Trophoblast cell (in vitro differentiated cells and primary cell): ENCODE results near the gene EVX2.

Experiments
- DNase-seq, 2 donors: peaks; one replicate each; pipeline ENCODE4 v3.0.0-alpha.2; 2016
- H2AFZ ChIP-seq: 2 replicates; pipeline ENCODE4 v1.6.1; 2013; ENCODE audit warnings: low read length, moderate library complexity, mild to moderate bottlenecking; ENCODE audit not compliant: insufficient read depth, poor library complexity
- H2AK5ac ChIP-seq: 2 replicates; pipeline ENCODE4 v1.6.1; 2013; ENCODE audit warnings: mild to moderate bottlenecking, low read length
- H2BK120ac ChIP-seq: 2 replicates; pipeline ENCODE4 v1.6.1; 2013; ENCODE audit warnings: low read length, mild to moderate bottlenecking, moderate library complexity; ENCODE audit not compliant: insufficient read depth, poor library complexity
- H2BK12ac ChIP-seq: 2 replicates; pipeline ENCODE4 v1.6.1; 2013; ENCODE audit warnings: mild to moderate bottlenecking, low read length, moderate library complexity
- H2BK5ac ChIP-seq: 2 replicates; pipeline ENCODE4 v1.6.1; 2013; ENCODE audit warnings: low read length, low read depth, moderate library complexity, mild to moderate bottlenecking; ENCODE audit not compliant: poor library complexity
- H3K14ac ChIP-seq: 2 replicates; pipeline ENCODE4 v1.6.1; 2013; ENCODE audit warnings: mild to moderate bottlenecking, low read length
- H3K18ac ChIP-seq: 2 replicates; pipeline ENCODE4 v1.6.1; 2013; ENCODE audit warnings: mild to moderate bottlenecking, low read length
- H3K23ac ChIP-seq: 2 replicates; pipeline ENCODE4 v1.6.1; 2013; ENCODE audit warnings: low read length
- H3K27ac ChIP-seq: 2 replicates; pipeline ENCODE4 v1.5.1; 2013; ENCODE audit warnings: low read depth, mild to moderate bottlenecking, inconsistent platforms, low read length, moderate library complexity
- H3K27me3 ChIP-seq: 2 replicates; pipeline ENCODE4 v1.6.1; 2013; ENCODE audit warnings: inconsistent platforms, mild to moderate bottlenecking, low read length, moderate library complexity; ENCODE audit not compliant: insufficient read depth
- H3K36me3 ChIP-seq, 2 experiments: 1 replicate in 1 of 2; 2 replicates in 1 of 2; pipeline ENCODE4 v1.6.1; 2013; ENCODE audit warnings: low read length in 2 of 2, mild to moderate bottlenecking in 2 of 2, moderate library complexity in 1 of 2; ENCODE audit not compliant: insufficient read depth in 2 of 2, control insufficient read depth in 1 of 2
- H3K4ac ChIP-seq: 2 replicates; pipeline ENCODE4 v1.6.1; 2013; ENCODE audit warnings: low read depth, mild to moderate bottlenecking, low read length, moderate library complexity
- H3K4me1 ChIP-seq, 2 experiments: 1 replicate in 1 of 2; 2 replicates in 1 of 2; pipeline ENCODE4 v1.6.1; 2013; ENCODE audit warnings: low read length in 2 of 2, mild to moderate bottlenecking in 2 of 2, moderate library complexity in 1 of 2; ENCODE audit not compliant: insufficient read depth in 2 of 2, control insufficient read depth in 1 of 2
- H3K4me2 ChIP-seq: 2 replicates; pipeline ENCODE4 v1.6.1; 2013; ENCODE audit warnings: inconsistent platforms, mild to moderate bottlenecking, low read length, moderate library complexity
- H3K4me3 ChIP-seq: 2 replicates; pipeline ENCODE4 v1.5.1; 2013; ENCODE audit warnings: mild to moderate bottlenecking, low read depth, low read length, inconsistent platforms
- H3K79me1 ChIP-seq: one replicate; pipeline ENCODE4 v1.6.1; 2013; ENCODE audit warnings: low read length
- H3K79me2 ChIP-seq: 2 replicates; pipeline ENCODE4 v1.6.1; 2013; ENCODE audit warnings: low read length, mild to moderate bottlenecking; ENCODE audit not compliant: control insufficient read depth, insufficient read depth, poor library complexity
- H3K9ac ChIP-seq: 2 replicates; pipeline ENCODE4 v1.6.1; 2013; ENCODE audit warnings: mild to moderate bottlenecking, low read length
- H3K9me3 ChIP-seq: 2 replicates; pipeline ENCODE4 v1.6.1; 2013; ENCODE audit warnings: low read depth, mild to moderate bottlenecking, control low read depth, inconsistent platforms, low read length; ENCODE audit not compliant: insufficient read depth
- H4K12ac ChIP-seq: 2 replicates; pipeline ENCODE4 v1.6.1; 2013; ENCODE audit warnings: low read depth, mild to moderate bottlenecking, low read length, moderate library complexity
- H4K8ac ChIP-seq: 2 replicates; pipeline ENCODE4 v1.6.1; 2013; ENCODE audit warnings: low read depth, mild to moderate bottlenecking, low read length, moderate library complexity
- H4K91ac ChIP-seq: one replicate; pipeline ENCODE4 v1.6.1; 2013; ENCODE audit warnings: low read depth, mild to moderate bottlenecking, low read length, moderate library complexity
- WGBS: extraction: QIAGEN DNeasy Blood & Tissue Kit; methylation state at CpG from one replicate; pipeline ENCODE4 v1.1.7; 2013; ENCODE audit warnings: missing lambda C conversion rate; ENCODE audit not compliant: insufficient read length, insufficient coverage; ENCODE audit errors: extremely low coverage; 5-methylcytosine and 5-hydroxymethylcytosine counted together

Gene EVX2

GRCh38 chr2:176128172-176128981, 44.6 kb upstream of the EVX2 start:
- Histone ChIP-seq H3K79me2 (no peaks in the 10 kb centered on the region), H3K4me3 (no peak overlapping the region), H4K12ac (no peak overlapping the region), H2AK5ac (no peak overlapping the region), H3K4ac (no peak overlapping the region), H3K27me3 (peaks cover 75% of the 10 kb centered on the region), H3K79me1 (no peaks in the 10 kb centered on the region), H2BK120ac (no peak overlapping the region), H3K9me3 (peaks cover 4% of the 10 kb centered on the region), H3K27ac (no peak overlapping the region), H3K36me3 (no peaks in the 10 kb centered on the region), H3K4me1 (peaks cover 9 to 17% of the 10 kb centered on the region in 2 experiments), H3K9ac (no peak overlapping the region), H2BK5ac (no peak overlapping the region), H3K14ac (no peak overlapping the region), H4K91ac (no peak overlapping the region), H2AFZ (no peak overlapping the region), H2BK12ac (no peak overlapping the region), H3K23ac (no peak overlapping the region), H4K8ac (no peak overlapping the region), H3K4me2 (peak overlapping the region; percentile 43), H3K18ac (no peak overlapping the region)
- DNase-seq = no peak
- WGBS = no CpG with 5 or more reads among the region's 49 CpGs

- no peaks in the 10 kb centered on the region for H3K36me3 ChIP-seq
- H3K4me3 ChIP-seq = no peak overlapping the region
- no peak overlapping the region for H2AFZ ChIP-seq
- H3K18ac ChIP-seq = no peak overlapping the region
- H3K4me1 ChIP-seq = peaks cover 12 to 19% of the 10 kb centered on the region in 2 experiments
- no peak overlapping the region for H3K27ac ChIP-seq
- DNase-seq = no peak
- no peak overlapping the region for H4K91ac ChIP-seq
- no peak overlapping the region for H4K8ac ChIP-seq
- no peak overlapping the region for H3K14ac ChIP-seq
- no peak overlapping the region for H3K23ac ChIP-seq
- H3K4ac ChIP-seq = no peak overlapping the region
- peaks cover 6% of the 10 kb centered on the region for H3K9me3 ChIP-seq
- H3K79me2 ChIP-seq = no peaks in the 10 kb centered on the region
- no peak overlapping the region for H2BK5ac ChIP-seq
- H3K4me2 ChIP-seq = no peak overlapping the region
- no peak overlapping the region for H2BK120ac ChIP-seq
- H2AK5ac ChIP-seq = no peak overlapping the region
- no CpG with 5 or more reads among the region's 4 CpGs for WGBS
- no peak overlapping the region for H3K9ac ChIP-seq
- no peaks in the 10 kb centered on the region for H3K79me1 ChIP-seq
- peaks cover 77% of the 10 kb centered on the region for H3K27me3 ChIP-seq
- no peak overlapping the region for H4K12ac ChIP-seq
- H2BK12ac ChIP-seq = no peak overlapping the region
Observed at GRCh38 chr2:176127774-176128072, 44.0 kb upstream of the EVX2 start.

GRCh38 chr2:176126929-176127773, 43.4 kb upstream of the EVX2 start:
- H3K36me3 ChIP-seq = no peaks in the 10 kb centered on the region
- H3K27ac ChIP-seq = no peak overlapping the region
- H3K79me1 ChIP-seq = no peaks in the 10 kb centered on the region
- H3K4ac ChIP-seq = no peak overlapping the region
- no peak overlapping the region for H2AFZ ChIP-seq
- H2BK5ac ChIP-seq = no peak overlapping the region
- no peak overlapping the region for H4K12ac ChIP-seq
- H3K9ac ChIP-seq = no peak overlapping the region
- H3K23ac ChIP-seq = no peak overlapping the region
- no peak overlapping the region for H2BK120ac ChIP-seq
- H3K4me1 ChIP-seq = peaks cover 17 to 22% of the 10 kb centered on the region in 2 experiments
- no peak overlapping the region for H2AK5ac ChIP-seq
- no peak overlapping the region for H3K14ac ChIP-seq
- no peaks in the 10 kb centered on the region for H3K79me2 ChIP-seq
- H4K8ac ChIP-seq = no peak overlapping the region
- peaks cover 77% of the 10 kb centered on the region for H3K27me3 ChIP-seq
- no peak overlapping the region for H3K18ac ChIP-seq
- no peak overlapping the region for H4K91ac ChIP-seq
- WGBS = no CpG with 5 or more reads among the region's 13 CpGs
- H3K9me3 ChIP-seq = peaks cover 8% of the 10 kb centered on the region
- no peak overlapping the region for H2BK12ac ChIP-seq
- H3K4me3 ChIP-seq = no peak overlapping the region
- no peak overlapping the region for H3K4me2 ChIP-seq
- DNase-seq = peak; percentile 41 to 83

- WGBS = no CpG with 5 or more reads among the region's 6 CpGs
- no peak overlapping the region for H2BK5ac ChIP-seq
Observed at GRCh38 chr2:176125772-176126054, 42.0 kb upstream of the EVX2 start.

More at GRCh38 chr2:176125772-176126054, 42.0 kb upstream of the EVX2 start:
- Histone ChIP-seq H3K27me3 (peaks cover 81% of the 10 kb centered on the region), H4K12ac (no peak overlapping the region), H2BK12ac (no peak overlapping the region), H4K91ac (no peak overlapping the region), H3K79me1 (no peaks in the 10 kb centered on the region), H3K9me3 (peaks cover 10% of the 10 kb centered on the region), H3K4me2 (no peak overlapping the region), H3K14ac (no peak overlapping the region), H3K79me2 (no peaks in the 10 kb centered on the region), H2AK5ac (no peak overlapping the region), H3K4me3 (no peak overlapping the region), H3K27ac (no peak overlapping the region), H2BK120ac (no peak overlapping the region), H3K36me3 (no peaks in the 10 kb centered on the region), H3K4ac (no peak overlapping the region), H3K18ac (no peak overlapping the region), H3K23ac (no peak overlapping the region), H3K4me1 (peaks cover 18 to 22% of the 10 kb centered on the region in 2 experiments), H3K9ac (no peak overlapping the region), H2AFZ (no peak overlapping the region), H4K8ac (no peak overlapping the region)
- DNase-seq = no peak
